Liver (tissue), 9 donors: ENCODE measurements around the gene GNG14. TPM values are rescaled to one million over a fixed set of nuclear protein-coding genes. Genes with fewer than 3 reads are reported as not detected.

Source experiments
- DNase-seq: peaks from one replicate; pipeline ENCODE4 v3.0.0-alpha.2; 2017; ENCODE audit warnings: low spot score
- H3K27ac ChIP-seq, 2 donors: one replicate each; pipeline ENCODE4 v1.7.0; 2013; ENCODE audit warnings: inconsistent platforms in 2 of 2, low read length in 2 of 2, control low read depth in 1 of 2, low read depth in 1 of 2, mild to moderate bottlenecking in 1 of 2
- H3K27me3 ChIP-seq, 4 donors: one replicate each; pipeline versions ENCODE4 v1.6.1 to v1.7.0; 2013; ENCODE audit warnings: low read length in 3 of 4, inconsistent platforms in 1 of 4, mild to moderate bottlenecking in 1 of 4, moderate library complexity in 1 of 4; ENCODE audit not compliant: control insufficient read depth in 4 of 4, insufficient read depth in 4 of 4
- H3K36me3 ChIP-seq, 4 donors: one replicate each; pipeline versions ENCODE4 v1.6.1 to v1.7.0; 2013; ENCODE audit warnings: low read length in 3 of 4, mild to moderate bottlenecking in 3 of 4, low read depth in 1 of 4, moderate library complexity in 1 of 4; ENCODE audit not compliant: control insufficient read depth in 4 of 4, insufficient read depth in 3 of 4
- H3K4me1 ChIP-seq, 4 donors: one replicate each; pipeline versions ENCODE4 v1.6.1 to v1.7.0; 2013; ENCODE audit warnings: low read length in 3 of 4, mild to moderate bottlenecking in 3 of 4, moderate library complexity in 1 of 4; ENCODE audit not compliant: control insufficient read depth in 4 of 4, insufficient read depth in 4 of 4
- H3K4me3 ChIP-seq, 3 donors: one replicate each; pipeline versions ENCODE4 v1.6.1 to v1.7.0; 2013; ENCODE audit warnings: low read length in 3 of 3, control low read depth in 1 of 3, low read depth in 1 of 3, mild to moderate bottlenecking in 1 of 3
- H3K9ac ChIP-seq, 2 donors: one replicate each; pipeline ENCODE4 v1.7.0; 2013; ENCODE audit warnings: low read length in 2 of 2, mild to moderate bottlenecking in 2 of 2, moderate library complexity in 2 of 2, control low read depth in 1 of 2, low read depth in 1 of 2
- H3K9me3 ChIP-seq, 4 donors: one replicate each; pipeline versions ENCODE4 v1.6.1 to v1.7.0; 2013; ENCODE audit warnings: low read length in 3 of 4; ENCODE audit not compliant: control insufficient read depth in 4 of 4
- ATF3 ChIP-seq: IDR thresholded peaks from 2 replicates; pipeline ENCODE4 v1.6.1; 2016; ENCODE audit warnings: antibody characterized with exemption
- CTCF ChIP-seq: fragments of 150-350 bp; IDR thresholded peaks from 2 replicates; pipeline ENCODE4 v1.5.1; 2017; ENCODE audit warnings: improper control_type of control experiment, low read depth, low read length; ENCODE audit not compliant: missing input control
- FOXA1 ChIP-seq: IDR thresholded peaks from 2 replicates; pipeline ENCODE4 v1.6.1; 2016; ENCODE audit warnings: antibody characterized with exemption
- FOXA2 ChIP-seq: IDR thresholded peaks from 2 replicates; pipeline ENCODE4 v1.6.1; 2016; ENCODE audit warnings: antibody characterized with exemption
- GABPA ChIP-seq, 2 donors: IDR thresholded peaks in 1 of 2; conservative IDR thresholded peaks in 1 of 2; 2 replicates each; pipeline ENCODE4 v1.6.1; 2016; ENCODE audit warnings: antibody characterized with exemption in 2 of 2, mild to moderate bottlenecking in 1 of 2, moderate library complexity in 1 of 2
- HNF4A ChIP-seq, 2 donors: conservative IDR thresholded peaks; 2 replicates each; pipeline ENCODE4 v1.6.1; 2016; ENCODE audit warnings: antibody characterized with exemption in 2 of 2, mild to moderate bottlenecking in 2 of 2
- HNF4G ChIP-seq: IDR thresholded peaks from 2 replicates; pipeline ENCODE4 v1.6.1; 2016; ENCODE audit warnings: antibody characterized with exemption
- JUND ChIP-seq, 2 donors: IDR thresholded peaks; 2 replicates each; pipeline ENCODE4 v1.6.1; 2016; ENCODE audit warnings: antibody characterized with exemption in 2 of 2
- NR2F2 ChIP-seq: IDR thresholded peaks from 2 replicates; pipeline ENCODE4 v1.6.1; 2016; ENCODE audit warnings: antibody characterized with exemption
- RAD21 ChIP-seq, 2 donors: IDR thresholded peaks; 2 replicates each; pipeline ENCODE4 v1.6.1; 2016; ENCODE audit warnings: antibody characterized with exemption in 2 of 2, mild to moderate bottlenecking in 2 of 2
- REST ChIP-seq: IDR thresholded peaks from 2 replicates; pipeline ENCODE4 v1.6.1; 2016; ENCODE audit warnings: antibody characterized with exemption, mild to moderate bottlenecking
- RXRA ChIP-seq, 2 donors: IDR thresholded peaks; 2 replicates each; pipeline ENCODE4 v1.6.1; 2017 to 2018; ENCODE audit warnings: antibody characterized with exemption in 2 of 2, mild to moderate bottlenecking in 1 of 2
- SP1 ChIP-seq: IDR thresholded peaks from 2 replicates; pipeline ENCODE4 v1.6.1; 2018; ENCODE audit warnings: antibody characterized with exemption, mild to moderate bottlenecking
- TAF1 ChIP-seq: conservative IDR thresholded peaks from 2 replicates; pipeline ENCODE4 v1.6.1; 2016; ENCODE audit warnings: antibody characterized with exemption, mild to moderate bottlenecking
- whole genome bisulfite sequencing: extraction: QIAGEN DNeasy Blood & Tissue Kit; methylation state at CpG from one replicate; pipeline ENCODE4 v1.1.7; 2013; 5-methylcytosine and 5-hydroxymethylcytosine counted together
- polyA plus RNA-seq, 2 donors: library from polyadenylated mRNA; stranded (reverse) in 1 of 2; unstranded in 1 of 2; fragments of 200-250 nt in 1 of 2; fragments of >200 nt in 1 of 2; fragmentation: Nextera tagmentation in 1 of 2; extraction: Ambion mirVana in 1 of 2; gene quantifications; one replicate each; pipeline versions ENCODE4 v1.2.1 to v1.2.3, GENCODE V29; 2013 to 2015
- total RNA-seq, 2 donors: library from RNA; depleted of rRNA; stranded (reverse); fragments of >200 nt; gene quantifications; one replicate each; pipeline ENCODE4 v1.2.3, GENCODE V29; 2014
- TF ChIP-seq, protein P1 (sequence below): IDR thresholded peaks from 2 replicates; pipeline ENCODE4 v1.6.1; 2016; ENCODE audit warnings: antibody characterized with exemption
- TF ChIP-seq, protein P2 (sequence below): IDR thresholded peaks from 2 replicates; pipeline ENCODE4 v1.6.1; 2016; ENCODE audit warnings: antibody characterized with exemption
- donor health status: healthy.
- donor health status: healthy.
- donor health status: healthy.
- donor health status: healthy.
- donor health status: healthy.

The GNG14 gene
- total and polyA plus RNA-seq, 4 donors: not detected

GRCh38 chr19:12726988-12727316 lies 39.2 kb downstream of the GNG14 start:
- peaks cover 3 to 27% (median 21%) of the 10 kb centered on the region in 4 donors for H3K36me3 ChIP-seq
- H3K4me1 ChIP-seq: peaks cover 9 to 67% (median 48%) of the 10 kb centered on the region in 4 donors
- no peaks in the 10 kb centered on the region for H3K9me3 ChIP-seq

More at GRCh38 chr19:12726988-12727316, 39.2 kb downstream of the GNG14 start:
- no peak for TF ChIP-seq TAF1
- no peak for TF ChIP-seq HNF4G
- no peak for TF ChIP-seq JUND (IDR thresholded peaks at IDR 0.05)
- TF ChIP-seq, protein P1, sequence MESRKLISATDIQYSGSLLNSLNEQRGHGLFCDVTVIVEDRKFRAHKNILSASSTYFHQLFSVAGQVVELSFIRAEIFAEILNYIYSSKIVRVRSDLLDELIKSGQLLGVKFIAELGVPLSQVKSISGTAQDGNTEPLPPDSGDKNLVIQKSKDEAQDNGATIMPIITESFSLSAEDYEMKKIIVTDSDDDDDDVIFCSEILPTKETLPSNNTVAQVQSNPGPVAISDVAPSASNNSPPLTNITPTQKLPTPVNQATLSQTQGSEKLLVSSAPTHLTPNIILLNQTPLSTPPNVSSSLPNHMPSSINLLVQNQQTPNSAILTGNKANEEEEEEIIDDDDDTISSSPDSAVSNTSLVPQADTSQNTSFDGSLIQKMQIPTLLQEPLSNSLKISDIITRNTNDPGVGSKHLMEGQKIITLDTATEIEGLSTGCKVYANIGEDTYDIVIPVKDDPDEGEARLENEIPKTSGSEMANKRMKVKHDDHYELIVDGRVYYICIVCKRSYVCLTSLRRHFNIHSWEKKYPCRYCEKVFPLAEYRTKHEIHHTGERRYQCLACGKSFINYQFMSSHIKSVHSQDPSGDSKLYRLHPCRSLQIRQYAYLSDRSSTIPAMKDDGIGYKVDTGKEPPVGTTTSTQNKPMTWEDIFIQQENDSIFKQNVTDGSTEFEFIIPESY: no peak
- TF ChIP-seq ATF3: no peak
- TF ChIP-seq, protein P2, sequence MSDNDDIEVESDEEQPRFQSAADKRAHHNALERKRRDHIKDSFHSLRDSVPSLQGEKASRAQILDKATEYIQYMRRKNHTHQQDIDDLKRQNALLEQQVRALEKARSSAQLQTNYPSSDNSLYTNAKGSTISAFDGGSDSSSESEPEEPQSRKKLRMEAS: no peak
- no peak for TF ChIP-seq RXRA (IDR thresholded peaks at IDR 0.05)
- TF ChIP-seq GABPA (IDR thresholded peaks at IDR 0.05 in 1 of 2, conservative IDR thresholded peaks at IDR 0.05 in 1 of 2): no peak
- no peak for TF ChIP-seq HNF4A (conservative IDR thresholded peaks at IDR 0.05)
- no peak for TF ChIP-seq FOXA2
- no peak for TF ChIP-seq REST
- TF ChIP-seq SP1: no peak
- TF ChIP-seq CTCF: no peak
- no peak for TF ChIP-seq NR2F2
- TF ChIP-seq FOXA1: no peak
- no peak for TF ChIP-seq RAD21 (IDR thresholded peaks at IDR 0.05)
- WGBS: 98% methylated on average over 2 of the region's 2 CpGs
- no peak overlapping the region for H3K4me3 ChIP-seq
- no peak overlapping the region for H3K9ac ChIP-seq
- no peak overlapping the region for H3K27ac ChIP-seq
- no peaks in the 10 kb centered on the region for H3K27me3 ChIP-seq
- no peak for DNase-seq
